Gastroesophageal sphincter (tissue), 4 donors: Measurements from ENCODE around the gene KRTAP5-1. TPM values are rescaled to one million over a fixed set of nuclear protein-coding genes. Genes with fewer than 3 reads are reported as not detected.
"Not testable (repeated sequence)": the region's sequence is repeated elsewhere in the genome, so short reads cannot be mapped to it uniquely, and the experiment has no call there.

Source experiments
- ATAC-seq: fragments of 150-250 bp; one replicate; pipeline ENCODE4 v1.9.1; 2016; ENCODE audit warnings: mild to moderate bottlenecking, moderate library complexity
- H3K27ac ChIP-seq, 4 donors: fragments of 200-600 bp; sonication (generic) in 3 of 4; 1 replicate in 3 of 4; 2 replicates in 1 of 4; pipeline ENCODE4 v1.5.1; 2016 to 2019
- H3K27me3 ChIP-seq: fragments of 200-600 bp; sonication (generic); one replicate; pipeline ENCODE4 v1.5.1; 2019
- H3K36me3 ChIP-seq, 2 donors: fragments of 200-600 bp; sonication (generic); one replicate each; pipeline ENCODE4 v1.5.1; 2019; ENCODE audit warnings: control low read depth in 1 of 2
- H3K4me1 ChIP-seq, 3 donors: fragments of 200-600 bp; sonication (generic); 1 replicate in 2 of 3; 2 replicates in 1 of 3; pipeline ENCODE4 v1.5.1; 2016 to 2019; ENCODE audit warnings: control low read depth in 2 of 3
- H3K4me3 ChIP-seq, 2 donors: fragments of 200-600 bp; sonication (generic); one replicate each; pipeline ENCODE4 v1.5.1; 2019; ENCODE audit warnings: mild to moderate bottlenecking in 1 of 2, moderate library complexity in 1 of 2
- H3K9me3 ChIP-seq, 3 donors: fragments of 200-600 bp; sonication (generic); one replicate each; pipeline ENCODE4 v1.5.1; 2017 to 2019; ENCODE audit warnings: control low read depth in 2 of 3
- EP300 ChIP-seq: sonication (generic); formaldehyde crosslinking; IDR thresholded peaks from one replicate; pipeline ENCODE4 v1.6.1; 2017; ENCODE audit warnings: antibody characterized with exemption, mild to moderate bottlenecking
- POLR2A ChIP-seq, 2 donors: fragments of 450-650 bp; IDR thresholded peaks; one replicate each; pipeline ENCODE4 v1.6.1; 2017; ENCODE audit warnings: antibody characterized with exemption in 2 of 2, mild to moderate bottlenecking in 2 of 2, moderate library complexity in 1 of 2
- POLR2AphosphoS5 ChIP-seq: sonication (generic); formaldehyde crosslinking; IDR thresholded peaks from one replicate; pipeline ENCODE4 v1.6.1; 2017; ENCODE audit warnings: antibody characterized with exemption
- WGBS, 2 donors: methylation state at CpG; one replicate each; pipeline ENCODE4 v1.1.5; 2018; ENCODE audit warnings: low coverage in 1 of 2; 5-methylcytosine and 5-hydroxymethylcytosine counted together
- total RNA-seq, 4 donors: library from RNA; depleted of rRNA; stranded (reverse); fragments of >200 nt; gene quantifications; one replicate each; pipeline ENCODE4 v1.1.0, GENCODE V29; 2016
- TF ChIP-seq, protein P1 (sequence below), 4 experiments: fragments of 200-600 bp in 2 of 4; fragments of 450-650 bp in 2 of 4; sonication (generic) in 1 of 4; IDR thresholded peaks; one replicate each; pipeline ENCODE4 v1.5.1; 2017 to 2019; ENCODE audit warnings: antibody characterized with exemption in 4 of 4, mild to moderate bottlenecking in 2 of 4, moderate library complexity in 2 of 4

Gene KRTAP5-1
- total RNA-seq, 4 donors from 2014 or later: not detected

DNA sequence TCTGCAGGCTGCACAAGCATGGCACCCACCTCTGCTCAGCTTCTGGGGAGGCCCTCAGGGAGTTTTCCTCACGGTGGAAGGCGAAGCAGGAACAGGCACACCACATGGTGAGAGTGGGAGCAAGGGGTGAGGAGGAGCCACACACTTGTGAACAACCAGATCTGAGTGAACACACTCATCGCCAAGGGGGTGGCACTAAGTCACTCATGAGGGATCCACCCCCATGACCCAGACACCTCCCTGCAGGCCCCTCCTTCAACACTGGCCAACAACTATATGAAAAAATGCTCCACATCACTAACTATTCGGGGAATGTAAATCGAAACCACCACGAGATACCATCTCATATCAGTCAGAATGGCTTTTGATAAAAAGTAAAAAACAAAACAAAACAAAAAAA is 13.7 kb upstream of the KRTAP5-1 start:
- no peaks in the 10 kb centered on the region for H3K4me1 ChIP-seq
- WGBS, 2 donors: 83% methylated on average over 2 of the region's 6 CpGs; no CpG with 5 or more reads in 1 of the 2 donors
- TF ChIP-seq, protein P1, sequence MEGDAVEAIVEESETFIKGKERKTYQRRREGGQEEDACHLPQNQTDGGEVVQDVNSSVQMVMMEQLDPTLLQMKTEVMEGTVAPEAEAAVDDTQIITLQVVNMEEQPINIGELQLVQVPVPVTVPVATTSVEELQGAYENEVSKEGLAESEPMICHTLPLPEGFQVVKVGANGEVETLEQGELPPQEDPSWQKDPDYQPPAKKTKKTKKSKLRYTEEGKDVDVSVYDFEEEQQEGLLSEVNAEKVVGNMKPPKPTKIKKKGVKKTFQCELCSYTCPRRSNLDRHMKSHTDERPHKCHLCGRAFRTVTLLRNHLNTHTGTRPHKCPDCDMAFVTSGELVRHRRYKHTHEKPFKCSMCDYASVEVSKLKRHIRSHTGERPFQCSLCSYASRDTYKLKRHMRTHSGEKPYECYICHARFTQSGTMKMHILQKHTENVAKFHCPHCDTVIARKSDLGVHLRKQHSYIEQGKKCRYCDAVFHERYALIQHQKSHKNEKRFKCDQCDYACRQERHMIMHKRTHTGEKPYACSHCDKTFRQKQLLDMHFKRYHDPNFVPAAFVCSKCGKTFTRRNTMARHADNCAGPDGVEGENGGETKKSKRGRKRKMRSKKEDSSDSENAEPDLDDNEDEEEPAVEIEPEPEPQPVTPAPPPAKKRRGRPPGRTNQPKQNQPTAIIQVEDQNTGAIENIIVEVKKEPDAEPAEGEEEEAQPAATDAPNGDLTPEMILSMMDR (IDR thresholded peaks at IDR 0.05): no peak
- no peak for TF ChIP-seq POLR2A (IDR thresholded peaks at IDR 0.05)
- no peak for TF ChIP-seq POLR2AphosphoS5
- no peak for TF ChIP-seq EP300
- H3K27ac ChIP-seq: no peak overlapping the region
- no peaks in the 10 kb centered on the region for H3K36me3 ChIP-seq
- H3K27me3 ChIP-seq: peaks cover 69% of the 10 kb centered on the region
- H3K4me3 ChIP-seq: no peak overlapping the region
- ATAC-seq: no peak
- H3K9me3 ChIP-seq: no peaks in the 10 kb centered on the region

DNA sequence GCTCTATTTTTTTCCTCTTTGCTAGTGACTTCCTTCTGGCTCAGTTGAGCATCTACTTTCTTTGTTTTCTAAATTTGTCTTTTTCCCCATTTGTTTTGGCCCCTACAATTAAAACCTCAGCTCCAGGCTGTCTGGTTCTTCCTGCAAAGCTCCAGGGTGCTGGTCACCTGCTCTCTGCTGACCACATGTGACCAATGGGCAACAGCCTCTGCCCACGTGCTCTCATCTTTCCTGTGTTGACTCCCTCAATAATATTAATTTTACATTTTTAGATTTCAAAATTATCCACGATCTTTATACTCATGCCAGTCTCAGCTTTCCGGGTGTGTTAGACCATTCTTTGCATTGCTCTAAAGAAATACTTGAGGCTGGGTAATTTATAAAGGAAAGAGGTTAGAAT is 13.3 kb upstream of the KRTAP5-1 start:
- H3K36me3 ChIP-seq, H3K4me3 ChIP-seq, ATAC-seq, H3K9me3 ChIP-seq, H3K27ac ChIP-seq, H3K4me1 ChIP-seq: not testable (repeated sequence)
- peaks cover 69% of the 10 kb centered on the region for H3K27me3 ChIP-seq
- WGBS, 2 donors: 73 to 100% methylated on average over 1 to 3 of the region's 3 CpGs

DNA sequence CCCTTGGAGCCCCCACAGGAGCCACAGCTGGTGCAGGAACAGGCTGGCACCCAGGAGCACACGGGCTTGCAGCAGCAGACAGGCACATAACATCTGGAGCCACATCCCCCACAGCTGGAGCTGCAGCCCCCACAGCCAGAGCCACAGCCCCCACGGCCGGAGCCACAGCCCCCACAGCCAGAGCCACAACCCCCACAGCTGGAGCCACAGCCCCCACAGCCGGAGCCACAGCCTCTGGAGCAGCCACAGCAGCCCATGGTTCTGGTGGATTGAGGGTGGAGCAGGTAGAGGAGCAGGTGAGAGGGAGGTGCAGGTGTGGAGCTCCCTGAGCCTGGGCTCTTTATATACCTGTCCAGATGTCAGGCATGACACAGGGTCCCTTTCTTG is 12.9 kb upstream of the KRTAP5-1 start, which contains the start of gene KRTAP5-2:
Gene KRTAP5-2, minus strand, starts transcription at position 301 of the 387 bp plus-strand sequence. Its CDS starts 44 bp downstream, at position 257.
- Histone ChIP-seq H3K4me1 (no peaks in the 10 kb centered on the region), H3K27me3 (peaks cover 71% of the 10 kb centered on the region), H3K4me3 (no peak within 1 kb of the TSS), H3K9me3 (no peaks in the 10 kb centered on the region), H3K27ac (no peak within 1 kb of the TSS), H3K36me3 (no peaks in the 10 kb centered on the region)
- TF ChIP-seq POLR2A (IDR thresholded peaks at IDR 0.05) (no peak), POLR2AphosphoS5 (no peak), EP300 (no peak)
- TF ChIP-seq, protein P1 (IDR thresholded peaks at IDR 0.05): no peak
- no peak for ATAC-seq
- WGBS, 2 donors: no CpG with 5 or more reads among the region's 4 CpGs

DNA sequence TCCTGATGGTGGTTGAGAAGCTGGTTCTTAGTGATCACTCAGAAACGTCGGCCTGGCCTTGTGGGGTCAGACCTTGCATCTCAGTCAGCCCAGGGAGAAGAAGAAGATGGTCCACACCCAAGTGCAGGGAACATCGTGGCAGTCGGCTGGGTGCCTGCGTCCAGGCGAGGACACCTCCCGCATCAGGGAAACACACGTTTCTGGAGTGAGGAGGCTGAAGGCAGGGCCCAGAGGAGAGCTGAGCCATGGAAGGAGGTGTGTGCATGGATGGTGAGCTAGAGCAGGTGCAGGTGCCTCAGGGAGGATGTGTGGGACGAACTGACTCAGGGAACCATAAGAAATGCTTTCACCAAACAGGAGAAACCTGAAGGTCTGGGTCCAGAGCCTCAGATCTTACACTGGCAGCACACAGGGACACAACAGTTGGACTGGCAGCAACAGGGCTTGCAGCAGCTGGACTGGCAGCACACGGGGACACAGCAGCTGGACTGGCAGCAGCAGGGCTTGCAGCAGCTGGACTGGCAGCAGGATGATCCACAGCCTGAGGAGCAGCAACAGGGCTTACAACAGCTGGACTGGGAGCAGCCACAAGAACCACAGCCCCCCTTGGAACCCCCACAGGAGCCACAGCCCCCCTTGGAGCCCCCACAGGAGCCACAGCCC is 12.4 kb upstream of the KRTAP5-1 start:
- no peak overlapping the region for H3K4me3 ChIP-seq
- WGBS, 2 donors: 77% methylated on average over 5 of the region's 10 CpGs; no CpG with 5 or more reads in 1 of the 2 donors

DNA sequence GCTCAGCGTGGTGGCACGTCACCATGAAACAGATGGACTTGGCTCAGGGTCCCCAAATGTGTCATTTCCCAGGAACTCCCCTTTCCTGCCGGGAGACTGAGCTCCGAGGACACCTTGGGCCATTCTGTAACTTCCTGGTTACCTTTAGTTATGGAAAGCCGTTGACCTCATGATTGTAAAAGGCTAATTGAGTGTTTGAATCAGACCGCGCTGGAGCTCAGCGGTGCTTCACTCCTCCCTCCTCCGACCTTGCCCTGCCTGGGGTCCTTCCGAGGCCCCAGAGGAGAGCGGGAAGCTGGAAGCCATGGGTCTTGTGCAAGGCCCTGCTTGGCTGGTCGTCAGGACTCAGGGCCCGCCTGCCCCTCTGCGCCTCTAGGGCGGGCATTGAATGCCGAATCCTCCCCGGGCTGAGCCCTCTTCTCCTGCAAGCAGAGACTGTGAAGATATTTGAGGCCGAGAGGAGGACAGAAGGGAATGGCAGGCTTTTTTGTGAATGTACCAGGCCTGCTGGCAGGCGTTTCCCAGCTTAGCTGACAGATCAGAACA is 11.6 kb upstream of the KRTAP5-1 start:
- not testable (repeated sequence) for H3K4me3 ChIP-seq, H3K36me3 ChIP-seq, H3K27ac ChIP-seq, H3K4me1 ChIP-seq, H3K9me3 ChIP-seq
- WGBS, 2 donors: 47 to 80% methylated on average over 2 to 5 of the region's 19 CpGs
- peaks cover 71% of the 10 kb centered on the region for H3K27me3 ChIP-seq
- ATAC-seq: peak; percentile 25

More for the DNA sequence above, 12.4 kb upstream of the KRTAP5-1 start:
- Histone ChIP-seq H3K27me3 (peaks cover 76% of the 10 kb centered on the region), H3K36me3 (no peaks in the 10 kb centered on the region), H3K4me1 (no peaks in the 10 kb centered on the region), H3K9me3 (no peaks in the 10 kb centered on the region), H3K27ac (no peak overlapping the region)
- TF ChIP-seq POLR2AphosphoS5 (no peak), POLR2A (IDR thresholded peaks at IDR 0.05) (no peak), EP300 (no peak)
- TF ChIP-seq, protein P1 (IDR thresholded peaks at IDR 0.05): no peak
- ATAC-seq: no peak

- not testable (repeated sequence) for H3K9me3 ChIP-seq, H3K27ac ChIP-seq, H3K4me3 ChIP-seq, H3K36me3 ChIP-seq, H3K4me1 ChIP-seq, ATAC-seq
- peaks cover 66% of the 10 kb centered on the region for H3K27me3 ChIP-seq
- WGBS, 2 donors: 31 to 42% methylated on average over 7 to 11 of the region's 11 CpGs
Measured at GRCh38 chr11:1595994-1596575, 11.0 kb upstream of the KRTAP5-1 start.
